Testis (tissue), 5 donors: ENCODE results near the gene CCR3. TPM values are rescaled to one million over a fixed set of nuclear protein-coding genes. Genes with fewer than 3 reads are reported as not detected.

ENCODE experiments used
- DNase-seq: peaks from one replicate; pipeline ENCODE4 v3.0.0-alpha.2; 2019
- H3K27ac ChIP-seq, 2 donors: fragments of 200-600 bp; sonication (generic); one replicate each; pipeline ENCODE4 v1.5.1; 2019
- H3K27me3 ChIP-seq: fragments of 200-600 bp; sonication (generic); one replicate; pipeline ENCODE4 v1.5.1; 2019
- H3K36me3 ChIP-seq: fragments of 200-600 bp; sonication (generic); one replicate; pipeline ENCODE4 v1.5.1; 2017; ENCODE audit warnings: low read depth; ENCODE audit errors: missing control alignments
- H3K4me1 ChIP-seq: fragments of 200-600 bp; sonication (generic); one replicate; pipeline ENCODE4 v1.5.1; 2019
- H3K4me3 ChIP-seq, 2 donors: fragments of 200-600 bp; sonication (generic); one replicate each; pipeline ENCODE4 v1.5.1; 2017 to 2019
- H3K9me3 ChIP-seq: fragments of 200-600 bp; sonication (generic); one replicate; pipeline ENCODE4 v1.5.1; 2017
- POLR2A ChIP-seq: fragments of 450-650 bp; IDR thresholded peaks from one replicate; pipeline ENCODE4 v1.6.1; 2017; ENCODE audit warnings: antibody characterized with exemption, mild to moderate bottlenecking, moderate library complexity
- WGBS, 2 donors: methylation state at CpG; one replicate each; pipeline ENCODE4 v1.1.5; 2018; 5-methylcytosine and 5-hydroxymethylcytosine counted together
- intact Hi-C: fragments of 100-400 bp; cut with DNase I; formaldehyde crosslinking; loops from one replicate; pipeline ENCODE4 v1.15.1; 2023; ENCODE audit warnings: low total_unique reads
- long read RNA-seq, 2 donors: transcript quantifications; one replicate each; lab custom pipeline, GENCODE V29; 2026
- polyA plus RNA-seq: library from polyadenylated mRNA; stranded (reverse); fragments of 350-450 nt; fragmentation: Illumina TruSeq; extraction: RNeasy Lipid Tissue Mini Kit (QIAGEN cat#74804); gene quantifications from one replicate; pipeline ENCODE4 v1.2.3, GENCODE V29; 2014; ENCODE audit warnings: low read depth, low replicate concordance; ENCODE audit not compliant: insufficient read depth
- total RNA-seq, 2 donors: library from RNA; depleted of rRNA; stranded (reverse); fragments of >200 nt; gene quantifications; one replicate each; pipeline ENCODE4 v1.2.3, GENCODE V29; 2016
- TF ChIP-seq, protein P1 (sequence below), 3 experiments: fragments of 450-650 bp in 2 of 3; fragments of 200-600 bp in 1 of 3; sonication (generic) in 1 of 3; IDR thresholded peaks; one replicate each; pipeline ENCODE4 v1.5.1; 2016 to 2019; ENCODE audit warnings: antibody characterized with exemption in 3 of 3, mild to moderate bottlenecking in 2 of 3, moderate library complexity in 1 of 3

CCR3 gene
- total RNA-seq (not detected), polyA plus RNA-seq (not detected)
- long read RNA-seq, donor 1, result 0 reads
- long read RNA-seq, donor 2, result 0 reads

DNA sequence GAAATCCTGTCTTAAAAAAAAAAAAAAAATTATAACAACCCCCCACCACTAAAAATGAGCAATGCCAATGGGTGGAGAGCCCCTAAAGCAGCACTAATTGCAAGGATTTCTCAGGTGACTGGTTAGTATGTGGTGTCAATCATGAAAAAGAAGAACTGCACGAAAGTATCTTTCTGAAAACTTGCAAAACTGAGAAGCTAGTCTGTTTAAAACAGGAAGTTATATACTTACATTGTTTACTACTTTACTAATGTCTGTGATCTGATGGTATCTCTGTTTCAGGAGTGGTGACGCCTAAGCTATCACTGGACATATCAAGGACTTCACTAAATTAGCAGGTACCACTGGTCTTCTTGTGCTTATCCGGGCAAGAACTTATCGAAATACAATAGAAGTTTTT is at the start of gene CCR3:
Gene CCR3 (plus strand): TSS at position 341 of the 400 bp plus-strand sequence. CDS start 22,699 bp downstream, outside the sequence.
- DNase-seq, result no peak
- Histone ChIP-seq H3K9me3 (no peaks in the 10 kb centered on the region), H3K27ac (no peak within 1 kb of the TSS), H3K4me1 (no peaks in the 10 kb centered on the region), H3K36me3 (no peaks in the 10 kb centered on the region), H3K4me3 (no peak within 1 kb of the TSS), H3K27me3 (no peaks in the 10 kb centered on the region)
- intact Hi-C loops, result no loop called here
- 86% methylated on average over 4 of the region's 4 CpGs for WGBS, 2 donors
- no peak for TF ChIP-seq POLR2A
- TF ChIP-seq, protein P1, sequence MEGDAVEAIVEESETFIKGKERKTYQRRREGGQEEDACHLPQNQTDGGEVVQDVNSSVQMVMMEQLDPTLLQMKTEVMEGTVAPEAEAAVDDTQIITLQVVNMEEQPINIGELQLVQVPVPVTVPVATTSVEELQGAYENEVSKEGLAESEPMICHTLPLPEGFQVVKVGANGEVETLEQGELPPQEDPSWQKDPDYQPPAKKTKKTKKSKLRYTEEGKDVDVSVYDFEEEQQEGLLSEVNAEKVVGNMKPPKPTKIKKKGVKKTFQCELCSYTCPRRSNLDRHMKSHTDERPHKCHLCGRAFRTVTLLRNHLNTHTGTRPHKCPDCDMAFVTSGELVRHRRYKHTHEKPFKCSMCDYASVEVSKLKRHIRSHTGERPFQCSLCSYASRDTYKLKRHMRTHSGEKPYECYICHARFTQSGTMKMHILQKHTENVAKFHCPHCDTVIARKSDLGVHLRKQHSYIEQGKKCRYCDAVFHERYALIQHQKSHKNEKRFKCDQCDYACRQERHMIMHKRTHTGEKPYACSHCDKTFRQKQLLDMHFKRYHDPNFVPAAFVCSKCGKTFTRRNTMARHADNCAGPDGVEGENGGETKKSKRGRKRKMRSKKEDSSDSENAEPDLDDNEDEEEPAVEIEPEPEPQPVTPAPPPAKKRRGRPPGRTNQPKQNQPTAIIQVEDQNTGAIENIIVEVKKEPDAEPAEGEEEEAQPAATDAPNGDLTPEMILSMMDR (IDR thresholded peaks at IDR 0.05), result no peak

DNA sequence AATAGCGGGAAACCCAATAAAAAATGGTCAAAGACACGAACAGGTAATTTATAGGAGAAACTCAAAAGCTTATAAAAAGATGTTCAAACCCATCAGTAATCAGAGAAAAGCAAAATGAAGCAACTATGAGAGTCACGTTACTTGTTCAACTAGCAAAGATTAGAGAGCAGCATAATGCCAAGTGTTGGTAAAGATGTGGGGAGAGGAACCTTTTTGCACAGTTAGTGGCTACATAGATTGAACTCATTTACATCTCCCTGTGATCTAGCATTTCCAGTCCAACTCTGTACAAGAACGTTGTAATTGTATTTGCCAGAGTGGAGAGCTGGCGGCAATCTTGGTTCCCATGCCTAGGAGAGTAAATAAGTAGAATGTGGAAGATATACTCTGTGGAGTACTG is 49.3 kb upstream of the CCR3 start:
- no peak overlapping the region for H3K4me3 ChIP-seq
- 83 to 90% methylated on average over 5 of the region's 5 CpGs for WGBS, 2 donors
- intact Hi-C loops, result no loop called here

DNA sequence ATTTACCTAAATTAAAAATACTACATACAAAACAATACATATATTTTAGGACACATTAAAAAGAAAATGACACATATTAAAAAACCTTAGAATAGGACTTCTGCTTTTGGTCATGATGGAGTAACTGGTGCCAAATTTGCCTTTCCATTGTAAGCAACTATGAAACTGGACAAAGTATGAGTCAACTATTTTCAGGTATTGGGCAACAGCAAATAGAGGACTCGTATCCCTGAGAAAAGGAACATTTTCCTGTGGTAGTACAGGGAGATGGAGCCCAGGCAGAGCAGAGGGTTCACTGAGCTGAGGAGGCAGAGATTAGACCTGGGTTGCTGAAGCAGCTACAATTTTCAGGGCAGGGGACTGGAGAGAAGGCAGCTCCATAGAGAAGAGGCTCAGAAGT is 48.8 kb upstream of the CCR3 start:
- H3K27ac ChIP-seq, result no peak overlapping the region
- no peaks in the 10 kb centered on the region for H3K27me3 ChIP-seq
- TF ChIP-seq POLR2A, result no peak
- TF ChIP-seq, protein P1 (IDR thresholded peaks at IDR 0.05), result no peak
- 93% methylated on average over 1 of the region's 1 CpG for WGBS, 2 donors
- no peaks in the 10 kb centered on the region for H3K9me3 ChIP-seq
- H3K4me1 ChIP-seq, result no peaks in the 10 kb centered on the region
- H3K36me3 ChIP-seq, result no peaks in the 10 kb centered on the region
- intact Hi-C loops, result no loop called here
- no peak for DNase-seq
- H3K4me3 ChIP-seq, result no peak overlapping the region

More for the DNA sequence above, 49.3 kb upstream of the CCR3 start:
- Histone ChIP-seq H3K4me1 (no peaks in the 10 kb centered on the region), H3K27ac (no peak overlapping the region), H3K27me3 (no peaks in the 10 kb centered on the region), H3K9me3 (no peaks in the 10 kb centered on the region), H3K36me3 (no peaks in the 10 kb centered on the region)
- TF ChIP-seq, protein P1 (IDR thresholded peaks at IDR 0.05), result no peak
- no peak for TF ChIP-seq POLR2A
- DNase-seq, result no peak

DNA sequence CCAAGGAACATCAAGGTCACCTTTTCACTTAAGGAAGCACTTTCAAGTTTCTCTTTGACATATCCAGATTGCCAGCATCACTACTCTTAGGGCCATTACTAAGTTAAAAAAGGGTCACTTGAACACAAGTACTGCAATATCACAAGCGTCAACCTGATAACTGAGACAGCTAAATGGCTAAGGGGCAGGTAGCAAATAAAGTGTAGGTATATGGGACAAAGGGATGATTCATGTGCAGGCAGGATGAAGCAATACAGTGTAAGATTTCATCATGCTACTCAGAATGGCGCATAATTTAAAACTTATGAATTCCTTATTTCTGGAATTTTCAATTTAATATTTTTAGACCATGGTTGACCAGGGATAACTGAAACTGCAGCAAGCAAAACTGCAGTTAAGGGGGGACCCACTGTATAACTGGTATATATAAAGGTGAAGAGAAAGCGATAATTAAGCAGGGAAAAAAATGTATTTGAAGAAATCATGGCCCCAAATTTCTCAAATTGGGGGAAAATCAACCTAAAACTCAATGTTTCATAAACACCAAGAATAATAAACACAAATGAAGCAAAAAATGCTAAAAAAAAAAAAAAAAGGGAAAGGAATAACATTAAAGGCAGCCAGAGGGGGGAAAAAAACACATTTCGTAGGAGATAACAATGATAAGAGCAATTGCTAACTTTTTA is 47.2 kb upstream of the CCR3 start:
- Histone ChIP-seq H3K4me3 (no peak overlapping the region), H3K4me1 (no peaks in the 10 kb centered on the region), H3K27me3 (no peaks in the 10 kb centered on the region), H3K9me3 (no peaks in the 10 kb centered on the region), H3K27ac (no peak overlapping the region), H3K36me3 (no peaks in the 10 kb centered on the region)
- DNase-seq, result no peak
- WGBS, 2 donors, result 88 to 89% methylated on average over 4 of the region's 4 CpGs
- TF ChIP-seq, protein P1 (IDR thresholded peaks at IDR 0.05), result no peak
- no peak for TF ChIP-seq POLR2A
- intact Hi-C loops, result no loop called here
